HEK293T (cell line): Measurements from ENCODE around the gene CELF4.

Experiments
- CTCF ChIA-PET: fragments of 350-600 bp; formaldehyde crosslinking; extraction: SDS; loops from one replicate; lab custom pipeline; 2021; ENCODE audit warnings: antibody characterized with exemption, inconsistent platforms; lab: Yijun Ruan, JAX
- POLR2A ChIA-PET: fragments of 350-600 bp; formaldehyde crosslinking; extraction: SDS; loops from one replicate; lab custom pipeline; 2020; ENCODE audit warnings: antibody characterized with exemption, inconsistent platforms; lab: Yijun Ruan, JAX
- DNase-seq: peaks from one replicate; pipeline ENCODE4 v3.0.0; 2012; ENCODE audit warnings: mixed read lengths; ENCODE audit errors: extremely low spot score
- ARNT ChIP-seq: fragments of 450-650 bp; IDR thresholded peaks from 2 replicates; pipeline ENCODE4 v1.6.1; 2017; ENCODE audit warnings: mild to moderate bottlenecking
- BHLHE40 ChIP-seq: fragments of 450-650 bp; IDR thresholded peaks from 2 replicates; pipeline ENCODE4 v1.6.1; 2016; ENCODE audit warnings: mild to moderate bottlenecking, moderate library complexity, borderline replicate concordance
- CTBP1 ChIP-seq: fragments of 450-650 bp; IDR thresholded peaks from 2 replicates; pipeline ENCODE4 v1.6.1; 2016; ENCODE audit warnings: borderline replicate concordance
- ELF4 ChIP-seq: fragments of 450-650 bp; IDR thresholded peaks from 2 replicates; pipeline ENCODE4 v1.6.1; 2017; ENCODE audit warnings: antibody characterized with exemption
- FOXA1 ChIP-seq: fragments of 450-650 bp; IDR thresholded peaks from 2 replicates; pipeline ENCODE4 v1.6.1; 2016; ENCODE audit warnings: mild to moderate bottlenecking
- FOXK2 ChIP-seq: fragments of 450-650 bp; IDR thresholded peaks from 2 replicates; pipeline ENCODE4 v1.6.1; 2016; ENCODE audit warnings: mild to moderate bottlenecking
- FOXM1 ChIP-seq: fragments of 450-650 bp; IDR thresholded peaks from 2 replicates; pipeline ENCODE4 v1.6.1; 2017; ENCODE audit warnings: mild to moderate bottlenecking, borderline replicate concordance
- HDGF ChIP-seq: fragments of 450-650 bp; IDR thresholded peaks from 2 replicates; pipeline ENCODE4 v1.6.1; 2017; ENCODE audit warnings: antibody characterized with exemption, borderline replicate concordance
- LEF1 ChIP-seq: fragments of 450-650 bp; IDR thresholded peaks from 2 replicates; pipeline ENCODE4 v1.6.1; 2017; ENCODE audit warnings: mild to moderate bottlenecking, borderline replicate concordance
- NFRKB ChIP-seq: fragments of 450-650 bp; IDR thresholded peaks from 2 replicates; pipeline ENCODE4 v1.6.1; 2016; ENCODE audit warnings: mild to moderate bottlenecking, moderate library complexity
- PKNOX1 ChIP-seq: fragments of 450-650 bp; IDR thresholded peaks from 2 replicates; pipeline ENCODE4 v1.6.1; 2016
- SP1 ChIP-seq: fragments of 450-650 bp; IDR thresholded peaks from 2 replicates; pipeline ENCODE4 v1.6.1; 2017
- SUZ12 ChIP-seq: fragments of 450-650 bp; IDR thresholded peaks from 2 replicates; pipeline ENCODE4 v1.6.1; 2016; ENCODE audit warnings: mild to moderate bottlenecking
- TARDBP ChIP-seq: fragments of 450-650 bp; IDR thresholded peaks from 2 replicates; pipeline ENCODE4 v1.6.1; 2016
- ZNF384 ChIP-seq: fragments of 450-650 bp; IDR thresholded peaks from 2 replicates; pipeline ENCODE4 v1.6.1; 2016

Gene CELF4

GRCh38 chr18:37394610-37394965 lies 171.0 kb downstream of the CELF4 start:
- ChIA-PET CTCF (interaction anchor here (0.6 to 1.1 kb wide), 4 partner anchors 17 to 72 kb away, joined by 3 read pairs; no protein-coding TSS in a partner anchor), POLR2A (no interaction called here)
- DNase-seq = no peak
- TF ChIP-seq LEF1 (no peak), FOXM1 (no peak), ELF4 (no peak), HDGF (no peak), BHLHE40 (no peak)

- CTCF ChIA-PET = interaction anchor here (0.6 to 1.1 kb wide), 5 partner anchors 15 to 72 kb away, joined by 3 read pairs; no protein-coding TSS in a partner anchor
- POLR2A ChIA-PET = no interaction called here
- no peak for TF ChIP-seq BHLHE40
- TF ChIP-seq TARDBP = no peak
- no peak for TF ChIP-seq ARNT
- no peak for TF ChIP-seq ELF4
- no peak for TF ChIP-seq FOXK2
- TF ChIP-seq ZNF384 = no peak
- no peak for TF ChIP-seq SP1
- no peak for TF ChIP-seq CTBP1
- TF ChIP-seq HDGF = no peak
- TF ChIP-seq NFRKB = no peak
- no peak for TF ChIP-seq FOXA1
- DNase-seq = peak; percentile 75
Measured at GRCh38 chr18:37393945-37394609, 171.5 kb downstream of the CELF4 start.

- no peak for TF ChIP-seq ARNT
- TF ChIP-seq SP1 = no peak
- TF ChIP-seq FOXK2 = no peak
- TF ChIP-seq LEF1 = no peak
- TF ChIP-seq FOXM1 = no peak
- no peak for TF ChIP-seq NFRKB
- TF ChIP-seq SUZ12 = no peak
- no peak for TF ChIP-seq ZNF384
- no peak for TF ChIP-seq TARDBP
- ChIA-PET POLR2A (no interaction called here), CTCF (interaction anchor here (0.7 to 1.0 kb wide), 2 partner anchors 14 to 71 kb away, joined by 3 read pairs; no protein-coding TSS in a partner anchor)
- DNase-seq = no peak
Measured at GRCh38 chr18:37393221-37393827, 172.3 kb downstream of the CELF4 start.

GRCh38 chr18:37392648-37393047 lies 172.9 kb downstream of the CELF4 start:
- POLR2A ChIA-PET = no interaction called here
- no peak for DNase-seq
- no peak for TF ChIP-seq CTBP1
- no peak for TF ChIP-seq FOXM1
- no peak for TF ChIP-seq ARNT
- TF ChIP-seq FOXA1 = no peak
- TF ChIP-seq BHLHE40 = no peak
- TF ChIP-seq SP1 = no peak
- CTCF ChIA-PET = interaction anchor here (0.6 kb wide), 1 partner anchor 8 kb away, joined by 3 read pairs; no protein-coding TSS in a partner anchor

GRCh38 chr18:37391698-37392548 lies 173.7 kb downstream of the CELF4 start:
- no peak for DNase-seq
- ChIA-PET CTCF (interaction anchor here (0.6 to 1.3 kb wide), 3 partner anchors 8 to 93 kb away, joined by 3 read pairs; no protein-coding TSS in a partner anchor), POLR2A (interaction anchor here (1.1 kb wide), 1 partner anchor 9 kb away, joined by 4 read pairs; no protein-coding TSS in a partner anchor)
- TF ChIP-seq PKNOX1 = no peak

GRCh38 chr18:37391156-37391555 lies 174.4 kb downstream of the CELF4 start:
- CTCF ChIA-PET = interaction anchor here (1.0 to 1.3 kb wide), 2 partner anchors 86 to 94 kb away, joined by 3 read pairs; no protein-coding TSS in a partner anchor
- DNase-seq = no peak
- POLR2A ChIA-PET = interaction anchor here (1.1 kb wide), 1 partner anchor 10 kb away, joined by 4 read pairs; no protein-coding TSS in a partner anchor
- no peak for TF ChIP-seq ARNT

- ChIA-PET POLR2A (interaction anchor here (1.1 kb wide), 1 partner anchor 10 kb away, joined by 4 read pairs; no protein-coding TSS in a partner anchor), CTCF (no interaction called here)
Measured at GRCh38 chr18:37390687-37391086, 174.9 kb downstream of the CELF4 start.

More at GRCh38 chr18:37390687-37391086, 174.9 kb downstream of the CELF4 start:
- TF ChIP-seq FOXA1 (no peak), TARDBP (no peak), FOXM1 (no peak), SUZ12 (no peak), NFRKB (no peak), HDGF (no peak), ARNT (no peak), PKNOX1 (no peak)
- DNase-seq = no peak
